AG10803 (cell line): Measurements from ENCODE around the gene SLC8A3.

Source experiments
- DNase-seq: peaks from one replicate; pipeline ENCODE4 v3.0.0; 2010; ENCODE audit warnings: low read depth
- H3K4me3 ChIP-seq: 2 replicates; pipeline ENCODE4 v1.5.1; 2011; ENCODE audit warnings: mild to moderate bottlenecking, low read length, control low read depth
- TF ChIP-seq, protein P1 (sequence below): conservative IDR thresholded peaks from 2 replicates; pipeline ENCODE4 v1.5.1; 2011; ENCODE audit warnings: mild to moderate bottlenecking, low read length, control low read depth, inconsistent platforms

The SLC8A3 gene

DNA sequence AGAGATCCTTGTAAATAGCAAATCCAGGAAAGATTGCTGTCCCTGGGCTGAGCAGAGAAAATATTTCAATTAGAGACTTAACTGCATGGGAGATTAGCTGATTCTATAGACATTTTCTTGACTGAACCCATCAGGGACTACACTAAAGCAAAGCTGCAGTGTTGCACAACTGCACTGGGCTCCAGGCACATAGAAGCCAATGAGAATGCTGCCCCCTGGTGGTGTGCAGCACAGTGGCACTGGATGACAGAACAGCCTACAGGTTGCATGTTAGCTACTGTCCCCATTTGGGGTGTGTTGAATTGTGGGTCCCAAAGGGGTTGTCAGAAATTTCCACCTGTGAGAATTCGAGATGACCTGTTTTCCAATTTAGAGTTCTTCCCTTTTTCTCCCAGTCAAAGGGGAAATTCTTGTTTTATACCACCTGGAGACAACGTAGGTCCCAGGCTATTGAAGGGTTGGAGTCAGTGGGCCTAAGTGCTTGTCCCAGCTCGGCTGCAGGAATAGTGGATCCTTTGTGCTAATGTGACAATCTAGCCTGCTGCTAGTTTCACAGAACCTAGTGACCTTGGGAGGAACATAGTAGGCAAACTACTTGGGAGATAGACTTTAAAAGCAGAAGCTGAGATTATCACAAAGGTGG lies 114.7 kb downstream of the SLC8A3 start:
- peak; percentile 54 for DNase-seq
- TF ChIP-seq, protein P1, sequence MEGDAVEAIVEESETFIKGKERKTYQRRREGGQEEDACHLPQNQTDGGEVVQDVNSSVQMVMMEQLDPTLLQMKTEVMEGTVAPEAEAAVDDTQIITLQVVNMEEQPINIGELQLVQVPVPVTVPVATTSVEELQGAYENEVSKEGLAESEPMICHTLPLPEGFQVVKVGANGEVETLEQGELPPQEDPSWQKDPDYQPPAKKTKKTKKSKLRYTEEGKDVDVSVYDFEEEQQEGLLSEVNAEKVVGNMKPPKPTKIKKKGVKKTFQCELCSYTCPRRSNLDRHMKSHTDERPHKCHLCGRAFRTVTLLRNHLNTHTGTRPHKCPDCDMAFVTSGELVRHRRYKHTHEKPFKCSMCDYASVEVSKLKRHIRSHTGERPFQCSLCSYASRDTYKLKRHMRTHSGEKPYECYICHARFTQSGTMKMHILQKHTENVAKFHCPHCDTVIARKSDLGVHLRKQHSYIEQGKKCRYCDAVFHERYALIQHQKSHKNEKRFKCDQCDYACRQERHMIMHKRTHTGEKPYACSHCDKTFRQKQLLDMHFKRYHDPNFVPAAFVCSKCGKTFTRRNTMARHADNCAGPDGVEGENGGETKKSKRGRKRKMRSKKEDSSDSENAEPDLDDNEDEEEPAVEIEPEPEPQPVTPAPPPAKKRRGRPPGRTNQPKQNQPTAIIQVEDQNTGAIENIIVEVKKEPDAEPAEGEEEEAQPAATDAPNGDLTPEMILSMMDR, result peak; percentile 67
- no peak overlapping the region for H3K4me3 ChIP-seq

DNA sequence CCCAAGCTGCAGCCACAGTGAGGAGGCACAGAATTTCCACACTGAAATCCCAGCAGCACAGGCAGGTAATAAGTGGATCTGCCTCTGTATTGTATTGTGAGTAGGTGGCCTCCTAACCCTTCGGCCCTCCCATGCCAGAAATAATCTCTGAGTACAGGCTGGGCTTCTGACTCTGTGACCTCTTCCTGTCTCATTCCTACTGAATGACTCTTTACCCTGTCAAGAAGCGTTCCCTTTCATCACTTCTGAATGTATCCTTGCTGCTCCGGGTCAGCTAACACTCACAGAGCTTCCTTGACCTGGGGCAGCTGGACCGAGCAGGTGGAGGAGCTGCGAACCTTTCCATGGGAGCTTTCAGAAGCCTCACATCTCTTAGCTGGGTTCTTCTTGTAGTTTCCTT lies 119.6 kb downstream of the SLC8A3 start:
- TF ChIP-seq, protein P1, result no peak
- DNase-seq, result no peak
- no peak overlapping the region for H3K4me3 ChIP-seq

DNA sequence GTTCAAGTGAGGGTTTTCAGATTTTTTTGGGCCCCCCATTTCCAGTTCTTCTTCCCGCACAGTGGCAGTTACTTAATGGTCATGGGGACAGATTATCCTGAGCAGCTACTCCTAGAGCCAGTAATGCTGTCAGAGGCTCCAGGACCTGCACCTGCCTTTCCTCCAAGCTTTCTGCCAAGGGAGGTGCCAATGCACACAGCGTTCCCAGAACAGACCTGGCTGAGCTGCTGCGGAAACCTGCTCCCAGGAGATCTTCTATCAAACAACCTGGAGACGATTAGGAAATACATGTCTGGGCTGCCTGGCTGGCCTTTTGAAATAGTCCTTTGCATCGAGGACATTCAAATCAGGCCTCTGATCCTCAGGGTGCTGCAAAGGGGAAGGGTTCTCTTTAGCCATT lies 120.9 kb downstream of the SLC8A3 start:
- H3K4me3 ChIP-seq, result no peak overlapping the region
- no peak for DNase-seq
- TF ChIP-seq, protein P1, result no peak

GRCh38 chr14:70064136-70064865 lies 124.5 kb downstream of the SLC8A3 start:
- no peak overlapping the region for H3K4me3 ChIP-seq
- TF ChIP-seq, protein P1, result no peak
- DNase-seq, result no peak

DNA sequence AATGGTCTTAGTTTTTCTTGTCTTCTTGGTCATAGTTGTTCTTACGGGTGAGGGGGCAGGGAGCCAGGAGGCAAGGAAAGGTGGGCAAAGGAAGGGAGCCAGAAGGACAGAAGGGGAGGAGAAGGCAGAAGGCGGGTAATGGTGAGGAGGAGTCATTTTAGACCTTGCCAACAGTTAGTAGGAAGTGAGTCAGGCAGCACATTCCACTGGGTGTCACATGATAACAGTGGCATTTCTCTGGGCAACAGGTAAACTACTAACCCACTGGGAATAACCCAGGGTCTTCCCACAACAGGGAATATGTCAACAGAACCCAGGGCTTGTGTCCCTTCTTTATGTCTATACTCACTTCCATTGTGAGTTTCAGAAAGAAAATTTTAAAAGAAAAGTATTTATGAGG lies 127.6 kb downstream of the SLC8A3 start:
- TF ChIP-seq, protein P1, result no peak
- no peak for DNase-seq
- no peak overlapping the region for H3K4me3 ChIP-seq

- TF ChIP-seq, protein P1, result no peak
- no peak for DNase-seq
- no peak overlapping the region for H3K4me3 ChIP-seq
Observed at GRCh38 chr14:70059545-70059944, 129.2 kb downstream of the SLC8A3 start.

DNA sequence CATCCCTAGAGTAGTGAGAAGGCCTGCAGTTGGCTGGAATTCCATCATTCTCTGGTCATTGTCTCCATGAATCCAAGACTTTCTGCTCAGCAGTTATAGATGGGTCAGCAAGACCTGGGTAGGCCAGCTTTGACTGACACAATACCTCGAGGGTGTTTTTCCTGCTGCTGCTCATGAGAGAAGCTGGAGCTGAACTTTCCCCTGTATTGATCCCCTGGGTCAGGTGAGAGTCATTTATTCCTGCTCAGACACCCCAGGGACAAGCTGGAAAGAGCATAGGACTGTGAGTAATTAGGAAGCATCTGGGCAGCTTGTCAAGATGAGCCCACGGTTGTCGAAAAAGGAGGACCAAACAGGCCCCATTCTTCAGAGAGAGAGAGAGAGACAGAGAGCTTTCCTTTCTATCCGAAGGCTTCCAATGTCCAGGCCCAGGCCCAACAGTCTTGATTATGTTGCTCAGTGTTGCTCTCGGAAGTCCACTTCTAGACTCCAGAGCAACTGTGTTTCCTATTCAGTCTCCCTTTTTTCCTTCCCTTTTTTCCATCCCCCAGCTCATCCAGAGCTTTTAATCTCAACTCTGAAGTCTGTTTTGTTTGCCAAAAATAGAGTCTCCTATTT lies 131.1 kb downstream of the SLC8A3 start:
- H3K4me3 ChIP-seq, result no peak overlapping the region
- TF ChIP-seq, protein P1, result no peak
- no peak for DNase-seq
